CD4-positive, alpha-beta T cell (primary cell): ENCODE data around the gene PTTG1IP. TPM values are rescaled to one million over a fixed set of nuclear protein-coding genes. Genes with fewer than 3 reads are reported as not detected.

Source experiments
- ATAC-seq: fragments of 200-7000 bp; cut with Tn5 transposase; one replicate; pipeline ENCODE4 v1.10.0; 2022; ENCODE audit warnings: mild to moderate bottlenecking; ENCODE audit not compliant: poor library complexity
- CTCF ChIA-PET: fragments of 350-600 bp; sonication (Branson Sonifier 250); formaldehyde crosslinking; loops from one replicate; lab custom pipeline; 2021; ENCODE audit warnings: antibody characterized with exemption, inconsistent platforms; lab: Charles Lee
- POLR2A ChIA-PET: fragments of 350-600 bp; sonication (Branson Sonifier 250); formaldehyde crosslinking; loops from one replicate; lab custom pipeline; 2021; ENCODE audit warnings: antibody characterized with exemption, inconsistent platforms; lab: Charles Lee
- DNase-seq, 14 experiments: peaks; one replicate each; pipeline ENCODE4 v3.0.0-alpha.2; 2013 to 2020; ENCODE audit warnings: mixed read lengths in 2 of 14
- H3K27ac ChIP-seq, 2 donors: one replicate each; pipeline versions ENCODE4 v1.5.1 to v1.7.0; 2013; ENCODE audit warnings: low read length in 2 of 2, low read depth in 1 of 2, mild to moderate bottlenecking in 1 of 2
- H3K27me3 ChIP-seq, 2 experiments: 1 replicate in 1 of 2; 2 replicates in 1 of 2; pipeline versions ENCODE4 v1.6.1 to v1.7.0; 2013; ENCODE audit warnings: low read length in 2 of 2, control low read depth in 1 of 2, mild to moderate bottlenecking in 1 of 2, moderate library complexity in 1 of 2; ENCODE audit not compliant: insufficient read depth in 2 of 2, control insufficient read depth in 1 of 2
- H3K36me3 ChIP-seq: one replicate; pipeline ENCODE4 v1.6.1; 2013; ENCODE audit warnings: low read length, control low read depth; ENCODE audit not compliant: insufficient read depth
- H3K4me1 ChIP-seq: one replicate; pipeline ENCODE4 v1.6.1; 2013; ENCODE audit warnings: low read length, control low read depth; ENCODE audit not compliant: insufficient read depth
- H3K4me3 ChIP-seq: one replicate; pipeline ENCODE4 v1.5.1; 2013; ENCODE audit warnings: mild to moderate bottlenecking, low read length, moderate library complexity
- H3K9me3 ChIP-seq, 2 experiments: 1 replicate in 1 of 2; 2 replicates in 1 of 2; pipeline versions ENCODE4 v1.6.1 to v1.7.0; 2013; ENCODE audit warnings: low read length in 2 of 2, mild to moderate bottlenecking in 2 of 2, control low read depth in 1 of 2, moderate library complexity in 1 of 2; ENCODE audit not compliant: control insufficient read depth in 1 of 2, insufficient read depth in 1 of 2
- H3K27ac Mint-ChIP-seq: one replicate; pipeline ENCODE4 v1.8.0; 2020; ENCODE audit warnings: mixed read lengths
- H3K27me3 Mint-ChIP-seq: one replicate; pipeline ENCODE4 v1.8.0; 2021; ENCODE audit warnings: mixed read lengths
- H3K36me3 Mint-ChIP-seq: one replicate; pipeline ENCODE4 v1.8.0; 2021; ENCODE audit warnings: low read depth, mixed read lengths
- H3K4me1 Mint-ChIP-seq: one replicate; pipeline ENCODE4 v1.8.0; 2021; ENCODE audit warnings: low read depth, mixed read lengths
- H3K4me3 Mint-ChIP-seq: one replicate; pipeline ENCODE4 v1.8.0; 2020; ENCODE audit warnings: mild to moderate bottlenecking, mixed read lengths
- H3K9me3 Mint-ChIP-seq: one replicate; pipeline ENCODE4 v1.8.0; 2020; ENCODE audit warnings: mixed read lengths
- CTCF ChIP-seq: fragments of 200-600 bp; IDR thresholded peaks from one replicate; pipeline ENCODE4 v1.8.0; 2022; ENCODE audit warnings: antibody characterized with exemption, mild to moderate bottlenecking
- intact Hi-C, 2 experiments: fragments of 100-400 bp; cut with DNase I in 1 of 2; cut with micrococcal nuclease in 1 of 2; formaldehyde crosslinking; loops; one replicate each; pipeline versions ENCODE4 v1.15.1 to v1.9.0; 2023 to 2025; cut with DNase I, micrococcal nuclease
- total RNA-seq, 174 experiments: library from RNA in 2 of 174; stranded (reverse) in 2 of 174; gene quantifications; one replicate each; pipeline ENCODE4 v1.2.3 and lab custom pipeline; 2021 to 2026

PTTG1IP gene
- total RNA-seq, 2 experiments from 2014 or later, result 99.0 to 99.5 TPM

GRCh38 chr21:44867999-44868700 lies 5.3 kb downstream of the PTTG1IP start:
- Mint-ChIP-seq H3K36me3 (peaks cover 63% of the 10 kb centered on the region), H3K27me3 (no peaks in the 10 kb centered on the region), H3K4me3 (peak overlapping the region; percentile 86), H3K27ac (peak overlapping the region; percentile 92), H3K9me3 (no peaks in the 10 kb centered on the region), H3K4me1 (peaks cover 89% of the 10 kb centered on the region)
- Histone ChIP-seq H3K4me1 (peaks cover 86% of the 10 kb centered on the region), H3K36me3 (peaks cover 35% of the 10 kb centered on the region), H3K27ac (peak overlapping the region; percentile 24 to 59), H3K4me3 (peak overlapping the region; percentile 0), H3K9me3 (no peaks in the 10 kb centered on the region), H3K27me3 (no peaks in the 10 kb centered on the region)
- DNase-seq, result peak in 13 of 14 experiments; percentile 35 to 83 (median 54)
- no peak for TF ChIP-seq CTCF
- intact Hi-C loops, result loop anchor here in 1 of 2 experiments (2.0 kb wide), 1 partner anchor 13 kb away; no protein-coding TSS in a partner anchor
- CTCF ChIA-PET, result no interaction called here
- POLR2A ChIA-PET, result interaction anchor here (0.7 to 2.0 kb wide), 3 partner anchors 17 to 59 kb away, joined by 3 to 7 read pairs (median 4); no protein-coding TSS in a partner anchor
- peak; percentile 76 for ATAC-seq

GRCh38 chr21:44867464-44867863 lies 6.0 kb downstream of the PTTG1IP start:
- Mint-ChIP-seq H3K4me3 (peak overlapping the region; percentile 86), H3K36me3 (peaks cover 59% of the 10 kb centered on the region), H3K27ac (peak overlapping the region; percentile 92), H3K27me3 (no peaks in the 10 kb centered on the region), H3K4me1 (peaks cover 89% of the 10 kb centered on the region), H3K9me3 (no peaks in the 10 kb centered on the region)
- peaks cover 85% of the 10 kb centered on the region for H3K4me1 ChIP-seq
- H3K9me3 ChIP-seq, result no peaks in the 10 kb centered on the region
- ChIA-PET POLR2A (interaction anchor here (0.7 to 2.0 kb wide), 3 partner anchors 17 to 59 kb away, joined by 3 to 7 read pairs (median 4); no protein-coding TSS in a partner anchor), CTCF (no interaction called here)
- DNase-seq, result no peak
- H3K27me3 ChIP-seq, result no peaks in the 10 kb centered on the region
- no peak for ATAC-seq
- H3K4me3 ChIP-seq, result no peak overlapping the region
- no peak for TF ChIP-seq CTCF
- no peak overlapping the region for H3K27ac ChIP-seq
- intact Hi-C loops, result no loop called here
- H3K36me3 ChIP-seq, result peaks cover 39% of the 10 kb centered on the region

- DNase-seq (no peak), ATAC-seq (no peak)
- Histone ChIP-seq H3K27ac (no peak overlapping the region), H3K27me3 (no peaks in the 10 kb centered on the region), H3K9me3 (no peaks in the 10 kb centered on the region), H3K36me3 (peaks cover 42% of the 10 kb centered on the region), H3K4me1 (peaks cover 84% of the 10 kb centered on the region), H3K4me3 (no peak overlapping the region)
- peak overlapping the region; percentile 92 for H3K27ac Mint-ChIP-seq
- no peak for TF ChIP-seq CTCF
- CTCF ChIA-PET, result no interaction called here
- intact Hi-C loops, result no loop called here
- peaks cover 85% of the 10 kb centered on the region for H3K4me1 Mint-ChIP-seq
- POLR2A ChIA-PET, result interaction anchor here (2.0 kb wide), 1 partner anchor 19 kb away, joined by 7 read pairs; no protein-coding TSS in a partner anchor
- no peaks in the 10 kb centered on the region for H3K9me3 Mint-ChIP-seq
- peaks cover 56% of the 10 kb centered on the region for H3K36me3 Mint-ChIP-seq
- H3K27me3 Mint-ChIP-seq, result no peaks in the 10 kb centered on the region
- peak overlapping the region; percentile 2 for H3K4me3 Mint-ChIP-seq
These were observed 6.7 kb downstream of the PTTG1IP start for GRCh38 chr21:44866780-44867179.
